NB4 (cell line): ENCODE data around the gene DEPDC1B.
"Not testable (repeated sequence)": the region's sequence is repeated elsewhere in the genome, so short reads cannot be mapped to it uniquely, and the experiment has no call there.

Source experiments
- CTCF ChIP-seq: IDR thresholded peaks from one replicate; pipeline ENCODE4 v1.5.1; 2012; ENCODE audit warnings: low read depth, low read length
- POLR2A ChIP-seq: IDR thresholded peaks from 2 replicates; pipeline ENCODE4 v1.6.1; 2011; ENCODE audit warnings: mild to moderate bottlenecking; ENCODE audit not compliant: insufficient read length; ENCODE audit errors: extremely low read depth

GRCh38 chr5:60620752-60621151 is 79.2 kb downstream of the DEPDC1B start:
- TF ChIP-seq POLR2A, CTCF: not testable (repeated sequence)
